Measurements from ENCODE around the gene C4BPB.

The C4BPB gene

GRCh38 chr1:207058878-207059867 is 29.5 kb upstream of the C4BPB start:
- TF ChIP-seq CTCF (IDR thresholded peaks at IDR 0.05; ENCODE audit: poor library complexity, severe bottlenecking): no peak
- H3K9me3 ChIP-seq (ENCODE audit: severe bottlenecking): no peaks in the 10 kb centered on the region
- no peaks in the 10 kb centered on the region for H3K4me1 ChIP-seq (ENCODE audit: insufficient read depth, poor library complexity, severe bottlenecking)
- ATAC-seq (ENCODE audit: low read depth) (no peak), DNase-seq (ENCODE audit: low spot score) (no peak)
- no peak overlapping the region for H3K27ac ChIP-seq (ENCODE audit: poor library complexity, severe bottlenecking)
- no peak overlapping the region for H3K4me3 ChIP-seq (ENCODE audit: severe bottlenecking)
- H3K36me3 ChIP-seq (ENCODE audit: low read depth): peaks cover 40% of the 10 kb centered on the region
- H3K27me3 ChIP-seq (ENCODE audit: insufficient read depth, poor library complexity, severe bottlenecking): no peaks in the 10 kb centered on the region

- Histone ChIP-seq H3K4me3 (ENCODE audit: severe bottlenecking) (no peak overlapping the region), H3K27ac (ENCODE audit: poor library complexity, severe bottlenecking) (no peak overlapping the region), H3K36me3 (ENCODE audit: low read depth) (peaks cover 40% of the 10 kb centered on the region), H3K4me1 (ENCODE audit: insufficient read depth, poor library complexity, severe bottlenecking) (no peaks in the 10 kb centered on the region), H3K27me3 (ENCODE audit: insufficient read depth, poor library complexity, severe bottlenecking) (no peaks in the 10 kb centered on the region), H3K9me3 (ENCODE audit: severe bottlenecking) (no peaks in the 10 kb centered on the region)
- ATAC-seq (ENCODE audit: low read depth) (no peak), DNase-seq (ENCODE audit: low spot score) (no peak)
- TF ChIP-seq CTCF (IDR thresholded peaks at IDR 0.05; ENCODE audit: poor library complexity, severe bottlenecking): no peak
These were observed 28.8 kb upstream of the C4BPB start for GRCh38 chr1:207059881-207060280.

- DNase-seq (ENCODE audit: low spot score) (no peak), ATAC-seq (ENCODE audit: low read depth) (no peak)
- no peaks in the 10 kb centered on the region for H3K9me3 ChIP-seq (ENCODE audit: severe bottlenecking)
- peaks cover 41% of the 10 kb centered on the region for H3K36me3 ChIP-seq (ENCODE audit: low read depth)
- H3K4me3 ChIP-seq (ENCODE audit: severe bottlenecking): no peak overlapping the region
- no peak for TF ChIP-seq CTCF (IDR thresholded peaks at IDR 0.05; ENCODE audit: poor library complexity, severe bottlenecking)
- H3K27ac ChIP-seq (ENCODE audit: poor library complexity, severe bottlenecking): no peak overlapping the region
- no peaks in the 10 kb centered on the region for H3K27me3 ChIP-seq (ENCODE audit: insufficient read depth, poor library complexity, severe bottlenecking)
- no peaks in the 10 kb centered on the region for H3K4me1 ChIP-seq (ENCODE audit: insufficient read depth, poor library complexity, severe bottlenecking)
These were observed 28.1 kb upstream of the C4BPB start for GRCh38 chr1:207060596-207060995.

GRCh38 chr1:207062058-207062457 is 26.6 kb upstream of the C4BPB start:
- no peaks in the 10 kb centered on the region for H3K9me3 ChIP-seq (ENCODE audit: severe bottlenecking)
- peaks cover 47% of the 10 kb centered on the region for H3K36me3 ChIP-seq (ENCODE audit: low read depth)
- ATAC-seq (ENCODE audit: low read depth): no peak

More at GRCh38 chr1:207062058-207062457, 26.6 kb upstream of the C4BPB start:
- H3K4me3 ChIP-seq (ENCODE audit: severe bottlenecking): no peak overlapping the region
- H3K27ac ChIP-seq (ENCODE audit: poor library complexity, severe bottlenecking): no peak overlapping the region
- DNase-seq (ENCODE audit: low spot score): no peak
- H3K27me3 ChIP-seq (ENCODE audit: insufficient read depth, poor library complexity, severe bottlenecking): no peaks in the 10 kb centered on the region
- no peak for TF ChIP-seq CTCF (IDR thresholded peaks at IDR 0.05; ENCODE audit: poor library complexity, severe bottlenecking)
- H3K4me1 ChIP-seq (ENCODE audit: insufficient read depth, poor library complexity, severe bottlenecking): no peaks in the 10 kb centered on the region
